NT2/D1 (cell line): ENCODE data around the gene DNAH11.

Experiments
- DNase-seq: peaks from one replicate; pipeline ENCODE4 v3.0.0-alpha.2; 2011; ENCODE audit warnings: low read depth, low spot score
- H3K27me3 ChIP-seq: 2 replicates; pipeline ENCODE4 v1.6.0; 2011; ENCODE audit warnings: mild to moderate bottlenecking; ENCODE audit not compliant: insufficient read length, insufficient read depth
- H3K36me3 ChIP-seq: 2 replicates; pipeline ENCODE4 v1.6.1; 2011; ENCODE audit warnings: mild to moderate bottlenecking, low read length, mixed read lengths; ENCODE audit not compliant: insufficient read depth, insufficient read length
- H3K4me1 ChIP-seq: 2 replicates; pipeline ENCODE4 v1.5.1; 2011; ENCODE audit not compliant: insufficient read depth, insufficient read length
- H3K4me3 ChIP-seq: 2 replicates; pipeline ENCODE4 v1.5.1; 2011; ENCODE audit warnings: low read depth; ENCODE audit not compliant: insufficient read length
- H3K9ac ChIP-seq: 2 replicates; pipeline ENCODE4 v1.6.0; 2011; ENCODE audit warnings: low read depth; ENCODE audit not compliant: insufficient read length
- H3K9me3 ChIP-seq: 2 replicates; pipeline ENCODE4 v1.5.1; 2011; ENCODE audit warnings: mild to moderate bottlenecking, low read length; ENCODE audit not compliant: insufficient read depth
- SUZ12 ChIP-seq: IDR thresholded peaks from 2 replicates; pipeline ENCODE4 v1.6.1; 2011; ENCODE audit not compliant: insufficient read length, insufficient read depth; ENCODE audit errors: extremely low read depth
- YY1 ChIP-seq: IDR thresholded peaks from 2 replicates; pipeline ENCODE4 v1.6.1; 2011; ENCODE audit not compliant: insufficient read length, insufficient read depth
- ZNF274 ChIP-seq: IDR thresholded peaks from 2 replicates; pipeline ENCODE4 v1.6.1; 2011; ENCODE audit warnings: mild to moderate bottlenecking, low read depth, low read length

DNAH11 gene

DNA sequence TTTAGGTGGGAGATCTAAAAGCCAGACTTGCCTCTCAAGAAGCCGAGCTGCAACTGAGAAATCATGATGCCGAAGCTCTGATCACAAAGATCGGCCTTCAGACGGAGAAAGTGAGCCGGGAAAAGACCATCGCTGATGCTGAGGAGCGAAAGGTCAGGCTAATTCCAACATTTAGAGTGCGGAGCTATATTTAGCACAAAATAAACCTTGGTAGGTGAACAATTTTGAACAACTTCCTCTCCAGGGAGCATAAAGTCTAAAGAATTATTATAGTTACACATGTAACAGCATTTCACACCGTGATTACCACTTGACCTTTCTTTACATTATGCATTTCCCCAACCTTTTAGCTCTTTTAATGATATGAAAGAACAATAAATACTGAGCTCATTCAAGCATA lies 236.1 kb downstream of the DNAH11 start:
- Histone ChIP-seq H3K9ac (no peak overlapping the region), H3K4me3 (no peak overlapping the region), H3K9me3 (no peaks in the 10 kb centered on the region), H3K27me3 (no peaks in the 10 kb centered on the region), H3K36me3 (no peaks in the 10 kb centered on the region), H3K4me1 (no peaks in the 10 kb centered on the region)
- no peak for DNase-seq
- TF ChIP-seq YY1 (no peak), SUZ12 (no peak), ZNF274 (no peak)

- no peak for TF ChIP-seq YY1
- TF ChIP-seq SUZ12 = no peak
- TF ChIP-seq ZNF274 = no peak
- Histone ChIP-seq H3K4me3 (no peak overlapping the region), H3K9me3 (no peaks in the 10 kb centered on the region), H3K36me3 (no peaks in the 10 kb centered on the region), H3K9ac (no peak overlapping the region), H3K4me1 (no peaks in the 10 kb centered on the region), H3K27me3 (no peaks in the 10 kb centered on the region)
- DNase-seq = no peak
Measured at GRCh38 chr7:21782996-21783395, 240.2 kb downstream of the DNAH11 start.

- Histone ChIP-seq H3K9ac (no peak overlapping the region), H3K36me3 (no peaks in the 10 kb centered on the region), H3K27me3 (no peaks in the 10 kb centered on the region), H3K9me3 (no peaks in the 10 kb centered on the region), H3K4me3 (no peak overlapping the region), H3K4me1 (no peaks in the 10 kb centered on the region)
- no peak for DNase-seq
- TF ChIP-seq SUZ12 = no peak
Measured at GRCh38 chr7:21784989-21785388, 242.2 kb downstream of the DNAH11 start.

GRCh38 chr7:21805791-21806190 lies 263.0 kb downstream of the DNAH11 start:
- Histone ChIP-seq H3K9ac (no peak overlapping the region), H3K9me3 (no peaks in the 10 kb centered on the region), H3K36me3 (no peaks in the 10 kb centered on the region), H3K27me3 (no peaks in the 10 kb centered on the region), H3K4me1 (no peaks in the 10 kb centered on the region), H3K4me3 (no peak overlapping the region)
- DNase-seq = no peak
- TF ChIP-seq SUZ12 (no peak), YY1 (no peak), ZNF274 (no peak)

GRCh38 chr7:21806388-21806787 lies 263.5 kb downstream of the DNAH11 start:
- Histone ChIP-seq H3K9me3 (no peaks in the 10 kb centered on the region), H3K36me3 (no peaks in the 10 kb centered on the region), H3K4me1 (no peaks in the 10 kb centered on the region), H3K9ac (no peak overlapping the region), H3K4me3 (no peak overlapping the region), H3K27me3 (no peaks in the 10 kb centered on the region)
- no peak for DNase-seq
- TF ChIP-seq ZNF274 (no peak), SUZ12 (no peak), YY1 (no peak)

- no peak for DNase-seq
- H3K9ac ChIP-seq = no peak overlapping the region
- no peaks in the 10 kb centered on the region for H3K36me3 ChIP-seq
- TF ChIP-seq YY1 (no peak), ZNF274 (no peak), SUZ12 (no peak)
- no peak overlapping the region for H3K4me3 ChIP-seq
- no peaks in the 10 kb centered on the region for H3K9me3 ChIP-seq
- H3K27me3 ChIP-seq = no peaks in the 10 kb centered on the region
- H3K4me1 ChIP-seq = no peaks in the 10 kb centered on the region
Measured at GRCh38 chr7:21819048-21819447, 276.2 kb downstream of the DNAH11 start.

GRCh38 chr7:21828841-21829240 lies 286.0 kb downstream of the DNAH11 start:
- H3K4me1 ChIP-seq = no peaks in the 10 kb centered on the region
- H3K27me3 ChIP-seq = no peaks in the 10 kb centered on the region
- DNase-seq = peak; percentile 15
- no peaks in the 10 kb centered on the region for H3K9me3 ChIP-seq
- no peak for TF ChIP-seq ZNF274
- no peak for TF ChIP-seq YY1
- TF ChIP-seq SUZ12 = no peak
- no peaks in the 10 kb centered on the region for H3K36me3 ChIP-seq
- no peak overlapping the region for H3K9ac ChIP-seq
- no peak overlapping the region for H3K4me3 ChIP-seq

- Histone ChIP-seq H3K36me3 (no peaks in the 10 kb centered on the region), H3K27me3 (no peaks in the 10 kb centered on the region), H3K9me3 (no peaks in the 10 kb centered on the region), H3K4me1 (no peaks in the 10 kb centered on the region), H3K9ac (no peak overlapping the region), H3K4me3 (no peak overlapping the region)
- TF ChIP-seq YY1 (no peak), SUZ12 (no peak), ZNF274 (no peak)
- no peak for DNase-seq
Measured at GRCh38 chr7:21829731-21830130, 286.9 kb downstream of the DNAH11 start.
